Thyroid gland (tissue), 4 donors: ENCODE results near the gene PARVB.

Experiments used
- CTCF ChIP-seq, 6 experiments: fragments of 200-600 bp in 3 of 6; fragments of 450-650 bp in 3 of 6; sonication (generic) in 3 of 6; IDR thresholded peaks; one replicate each; pipeline ENCODE4 v1.5.1; 2016 to 2019; ENCODE audit warnings: antibody characterized with exemption in 6 of 6, mild to moderate bottlenecking in 2 of 6, inconsistent platforms in 1 of 6, moderate library complexity in 1 of 6
- POLR2A ChIP-seq, 2 donors: fragments of 450-650 bp; IDR thresholded peaks; one replicate each; pipeline ENCODE4 v1.6.1; 2017; ENCODE audit warnings: antibody characterized with exemption in 2 of 2, mild to moderate bottlenecking in 2 of 2, moderate library complexity in 1 of 2

DNA sequence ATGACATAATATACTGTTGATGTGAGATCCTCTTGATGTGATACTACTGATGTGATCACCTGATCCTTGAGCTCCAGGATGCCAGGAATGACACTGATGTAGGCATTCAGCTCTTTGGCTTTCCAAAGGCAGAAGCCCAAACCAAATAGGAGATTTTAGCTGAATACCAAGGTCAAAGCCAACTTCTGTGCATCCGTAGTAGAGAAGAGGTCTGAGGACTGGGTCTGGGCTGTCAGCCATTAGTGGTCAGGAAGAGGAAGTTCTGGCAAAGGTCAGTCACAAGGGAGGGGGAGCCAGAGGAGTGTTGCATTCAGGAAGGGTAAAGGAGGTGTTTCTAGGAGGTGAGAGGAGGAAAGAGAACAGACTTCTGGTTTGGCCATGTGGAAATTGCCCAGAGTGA is 103.3 kb downstream of the PARVB start:
- TF ChIP-seq CTCF (IDR thresholded peaks at IDR 0.05) (no peak), POLR2A (IDR thresholded peaks at IDR 0.05) (no peak)
